HepG2 (cell line): Measurements from ENCODE around the gene NUDCD2. TPM values are rescaled to one million over a fixed set of nuclear protein-coding genes. Genes with fewer than 3 reads are reported as not detected.
A peak's percentile ranks its signal among the peaks of the same experiment; 100 is the strongest.

Experiments
- ATAC-seq: fragments of 200-7000 bp; cut with Tn5 transposase; 3 replicates; pipeline ENCODE4 v1.9.1; 2020; ENCODE audit warnings: mild to moderate bottlenecking, moderate library complexity
- BruUV-seq: library from RNA; stranded (reverse); fragments of 400-500 nt; replicated peaks from 2 replicates; lab custom pipeline; 2021; lab: Mats Ljungman, UMichigan
- CTCF ChIA-PET: fragments of 300-600 bp; formaldehyde crosslinking; extraction: SDS; loops from one replicate; lab custom pipeline; 2021; ENCODE audit warnings: low total read pairs, inconsistent platforms, low intra/inter-chr PET ratio; lab: Yijun Ruan, JAX
- POLR2A ChIA-PET: fragments of 350-600 bp; sonication (Branson Sonifier 250); formaldehyde crosslinking; loops from one replicate; lab custom pipeline; 2020; ENCODE audit warnings: antibody characterized with exemption, inconsistent platforms; lab: Yijun Ruan, JAX
- DNase-seq: peaks from one replicate; pipeline ENCODE4 v3.0.0-alpha.2; 2015; ENCODE audit warnings: low spot score
- FAIRE-seq: peaks from 3 replicates; lab custom pipeline; 2011; peaks lifted over from hg19 to GRCh38; lab: Jason Lieb, UNC
- H2AFZ ChIP-seq: one replicate; pipeline ENCODE4 v1.6.1; 2011; ENCODE audit warnings: low read length, inconsistent platforms
- H3K27ac ChIP-seq: fragments of 300-600 bp; 3 replicates; pipeline ENCODE4 v1.8.0; 2011; ENCODE audit warnings: mixed run types, mild to moderate bottlenecking, mixed read lengths, low read length, inconsistent platforms; ENCODE audit not compliant: insufficient read depth; ENCODE audit errors: extremely low read length
- H3K27me3 ChIP-seq, 2 experiments: fragments of 200-600 bp in 1 of 2; 2 replicates in 1 of 2; 3 replicates in 1 of 2; pipeline versions ENCODE4 v1.6.0 to v1.8.0; 2011; ENCODE audit warnings: low read length in 2 of 2, mild to moderate bottlenecking in 2 of 2, moderate library complexity in 2 of 2, inconsistent platforms in 1 of 2; ENCODE audit not compliant: insufficient read depth in 2 of 2, control insufficient read depth in 1 of 2
- H3K36me3 ChIP-seq, 2 experiments: fragments of 200-600 bp in 1 of 2; replicated peaks in 1 of 2; 2 replicates in 1 of 2; 3 replicates in 1 of 2; pipeline versions ENCODE4 v1.5.1 to v1.8.0; 2011; ENCODE audit warnings: low read length in 2 of 2, inconsistent platforms in 1 of 2; ENCODE audit not compliant: insufficient read depth in 2 of 2, control insufficient read depth in 1 of 2
- H3K4me1 ChIP-seq: 2 replicates; pipeline ENCODE4 v1.5.1; 2012; ENCODE audit warnings: low read length, inconsistent platforms; ENCODE audit not compliant: insufficient read depth
- H3K4me2 ChIP-seq: 2 replicates; pipeline ENCODE4 v1.6.0; 2011; ENCODE audit warnings: low read depth, low read length, inconsistent platforms
- H3K4me3 ChIP-seq, 3 experiments: fragments of 200-600 bp in 1 of 3; sonication (generic), shearing (Covaris generic) in 1 of 3; replicated peaks in 1 of 3; 2 replicates each; pipeline ENCODE4 v1.5.1; 2011 to 2016; ENCODE audit warnings: low read length in 3 of 3, inconsistent platforms in 2 of 3, low read depth in 2 of 3, mild to moderate bottlenecking in 2 of 3, control low read depth in 1 of 3, mixed read lengths in 1 of 3; ENCODE audit not compliant: insufficient read depth in 1 of 3
- H3K79me2 ChIP-seq: one replicate; pipeline ENCODE4 v1.6.1; 2011; ENCODE audit warnings: low read length, inconsistent platforms; ENCODE audit not compliant: insufficient read depth
- H3K9ac ChIP-seq: 2 replicates; pipeline ENCODE4 v1.6.0; 2011; ENCODE audit warnings: mild to moderate bottlenecking, low read depth, low read length, inconsistent platforms; ENCODE audit not compliant: insufficient read depth
- H3K9me3 ChIP-seq: 2 replicates; pipeline ENCODE4 v1.5.1; 2012; ENCODE audit warnings: mild to moderate bottlenecking, low read length
- H4K20me1 ChIP-seq: 2 replicates; pipeline ENCODE4 v1.6.0; 2011; ENCODE audit warnings: inconsistent platforms, mild to moderate bottlenecking, low read length, moderate library complexity; ENCODE audit not compliant: insufficient read depth
- HNRNPK ChIP-seq: fragments of 200-400 bp; formaldehyde crosslinking; IDR thresholded peaks from 2 replicates; pipeline ENCODE4 v1.6.1; 2018; ENCODE audit warnings: low read length, low read depth, moderate library complexity, mild to moderate bottlenecking; ENCODE audit not compliant: poor library complexity, severe bottlenecking
- PAF1 ChIP-seq: IDR thresholded peaks from 2 replicates; pipeline ENCODE4 v1.6.1; 2016; ENCODE audit warnings: missing genetic modification reagents, missing compliant biosample characterization
- SIN3A ChIP-seq: IDR thresholded peaks from 2 replicates; pipeline ENCODE4 v1.6.1; 2011; ENCODE audit warnings: low read depth, mild to moderate bottlenecking, control low read depth, low read length, borderline replicate concordance
- TIGD3 ChIP-seq: sonication (generic); formaldehyde crosslinking; IDR thresholded peaks from 2 replicates; pipeline ENCODE4 v1.5.1; 2020; ENCODE audit warnings: mild to moderate bottlenecking, missing genetic modification reagents, borderline replicate concordance
- ZNF784 ChIP-seq: sonication (generic); formaldehyde crosslinking; IDR thresholded peaks from 2 replicates; pipeline ENCODE4 v1.5.1; 2020; ENCODE audit warnings: missing genetic modification reagents, mild to moderate bottlenecking, borderline replicate concordance
- ZSCAN22 ChIP-seq: sonication (generic); formaldehyde crosslinking; IDR thresholded peaks from 2 replicates; pipeline ENCODE4 v1.4.0; 2020; ENCODE audit warnings: mild to moderate bottlenecking, missing genetic modification reagents
- WGBS: methylation state at CpG from one replicate; pipeline ENCODE4 v1.1.6; 2017; ENCODE audit warnings: low lambda C conversion rate; 5-methylcytosine and 5-hydroxymethylcytosine counted together
- in situ Hi-C: cut with HindIII; loops from 2 replicates; pipeline ENCODE4 v1.10.0; 2017; ENCODE audit warnings: low pct_unique_long_range_greater_than_20kb; ENCODE audit not compliant: extremely low pct_ligation_motif_present
- intact Hi-C: fragments of 100-400 bp; cut with micrococcal nuclease; formaldehyde crosslinking; loops from one replicate; pipeline ENCODE4 v1.10.0; 2022; ENCODE audit not compliant: unreplicated experiment
- polyA plus RNA-seq, 8 experiments: library from polyadenylated mRNA; depleted of rRNA in 3 of 8; stranded (reverse) in 7 of 8; unstranded in 1 of 8; fragments of >200 nt; fragmentation: Illumina TruSeq in 4 of 8; extraction: Trizol in 4 of 8; gene quantifications; 2 replicates each; pipeline versions ENCODE4 v1.2.1 to v1.2.3, GENCODE V29; 2011 to 2016; ENCODE audit warnings: low read depth in 4 of 8, missing spikeins in 1 of 8, mixed read lengths in 1 of 8; ENCODE audit not compliant: insufficient read depth in 1 of 8
- total RNA-seq, 5 experiments: library from RNA; depleted of rRNA; stranded (reverse); fragments of >200 nt; fragmentation: Illumina TruSeq; extraction: Trizol; gene quantifications; 2 replicates each; pipeline ENCODE4 v1.2.3, GENCODE V29; 2016; ENCODE audit warnings: low read depth in 1 of 5

NUDCD2 gene
- total and polyA plus RNA-seq, 2 of the 13 experiments (the other 11 are each of a cell fraction or from before 2014, with no cell fraction given) = 14.8 to 39.2 TPM

- TF ChIP-seq ZNF784 (CRISPR knock-in tag) (no peak), TIGD3 (CRISPR knock-in tag) (no peak), SIN3A (0 out of 2 replicates have a peak, but pooled peaks have one; percentile 7), PAF1 (CRISPR knock-in tag) (no peak)
Observed at GRCh38 chr5:163437011-163437308, 22.9 kb downstream of the NUDCD2 start (continued).

- 70% methylated on average over 4 of the region's 4 CpGs for WGBS
- no TSS peak for BruUV-seq
- Histone ChIP-seq H3K4me3 (peak overlapping the region; percentile 43 to 71 (median 54); a peak in 5 of 6 replicates), H4K20me1 (peaks cover 34% of the 10 kb centered on the region), H3K27ac (peak overlapping the region; percentile 66), H3K4me2 (peak overlapping the region; percentile 80), H3K79me2 (peaks cover 41% of the 10 kb centered on the region), H2AFZ (peak overlapping the region; percentile 84), H3K9ac (peak overlapping the region; percentile 65; the same call in 1 of the 2 replicates), H3K27me3 (no peaks in the 10 kb centered on the region; a peak in 1 of 5 replicates), H3K4me1 (peaks cover 62% of the 10 kb centered on the region), H3K36me3 (peaks cover 1 to 13% of the 10 kb centered on the region in 2 experiments; a peak in 2 of 5 replicates), H3K9me3 (no peaks in the 10 kb centered on the region)
- DNase-seq (no peak), FAIRE-seq (no peak), ATAC-seq (no peak)
- POLR2A ChIA-PET = interaction anchor here (9.3 kb wide), 1 partner anchor 23 kb away, joined by 182 read pairs; the partner anchor contains the start of genes HMMR and NUDCD2
- no peak for TF ChIP-seq ZSCAN22 (CRISPR knock-in tag)
- TF ChIP-seq HNRNPK = peak; percentile 3
- in situ Hi-C loops (no loop called here), intact Hi-C loops (loop anchor here (2.0 kb wide), 2 partner anchors 18 to 24 kb away; partner anchors contain the start of genes HMMR and NUDCD2)
- CTCF ChIA-PET = no interaction called here
Observed at GRCh38 chr5:163436515-163436914, 23.4 kb downstream of the NUDCD2 start.
